Measurements from ENCODE around the gene UROC1. TPM values are rescaled to one million over a fixed set of nuclear protein-coding genes. Genes with fewer than 3 reads are reported as not detected.

UROC1 gene
- total and polyA plus RNA-seq, 3 donors from 2014 or later = 0.25 to 1.0 (median 0.34) TPM

GRCh38 chr3:126557415-126557745 lies 39.8 kb upstream of the UROC1 start:
- intact Hi-C loops (cut with DNase I; ENCODE audit: low total_unique reads) = no loop called here
- H3K27me3 ChIP-seq = no peaks in the 10 kb centered on the region
- H3K36me3 ChIP-seq (ENCODE audit: low read depth, missing control alignments) = no peaks in the 10 kb centered on the region
- DNase-seq = peak; percentile 11
- 53 to 94% methylated on average over 4 to 11 of the region's 11 CpGs for WGBS, 2 donors
- no peaks in the 10 kb centered on the region for H3K9me3 ChIP-seq
- TF ChIP-seq POLR2A (IDR thresholded peaks at IDR 0.05) (no peak), CTCF (IDR thresholded peaks at IDR 0.05) (no peak)
- H3K4me3 ChIP-seq = no peak overlapping the region
- no peak overlapping the region for H3K27ac ChIP-seq
- H3K4me1 ChIP-seq = no peaks in the 10 kb centered on the region

GRCh38 chr3:126556637-126557414 lies 39.3 kb upstream of the UROC1 start:
- 88 to 89% methylated on average over 8 of the region's 8 CpGs for WGBS, 2 donors
- intact Hi-C loops (cut with DNase I; ENCODE audit: low total_unique reads) = no loop called here
- no peak overlapping the region for H3K4me3 ChIP-seq
- H3K36me3 ChIP-seq (ENCODE audit: low read depth, missing control alignments) = no peaks in the 10 kb centered on the region
- H3K27ac ChIP-seq = no peak overlapping the region
- peak; percentile 4 for DNase-seq
- TF ChIP-seq POLR2A (IDR thresholded peaks at IDR 0.05) (no peak), CTCF (IDR thresholded peaks at IDR 0.05) (no peak)
- H3K9me3 ChIP-seq = no peaks in the 10 kb centered on the region
- H3K4me1 ChIP-seq = no peaks in the 10 kb centered on the region
- no peaks in the 10 kb centered on the region for H3K27me3 ChIP-seq

- H3K9me3 ChIP-seq = no peaks in the 10 kb centered on the region
- TF ChIP-seq CTCF (IDR thresholded peaks at IDR 0.05) = no peak
- TF ChIP-seq POLR2A (IDR thresholded peaks at IDR 0.05) = no peak
- DNase-seq = no peak
- intact Hi-C loops (cut with DNase I; ENCODE audit: low total_unique reads) = no loop called here
- no peaks in the 10 kb centered on the region for H3K27me3 ChIP-seq
- no peaks in the 10 kb centered on the region for H3K36me3 ChIP-seq (ENCODE audit: low read depth, missing control alignments)
- H3K4me3 ChIP-seq = no peak overlapping the region
- no peak overlapping the region for H3K27ac ChIP-seq
- WGBS, 2 donors = 82 to 85% methylated on average over 8 to 10 of the region's 10 CpGs
- no peaks in the 10 kb centered on the region for H3K4me1 ChIP-seq
Measured at GRCh38 chr3:126555795-126556636, 38.4 kb upstream of the UROC1 start.

- DNase-seq = no peak
- Histone ChIP-seq H3K36me3 (ENCODE audit: low read depth, missing control alignments) (no peaks in the 10 kb centered on the region), H3K27ac (no peak overlapping the region), H3K9me3 (no peaks in the 10 kb centered on the region), H3K27me3 (no peaks in the 10 kb centered on the region), H3K4me3 (no peak overlapping the region), H3K4me1 (no peaks in the 10 kb centered on the region)
- intact Hi-C loops (cut with DNase I; ENCODE audit: low total_unique reads) = no loop called here
- 90 to 95% methylated on average over 9 to 19 of the region's 19 CpGs for WGBS, 2 donors
- TF ChIP-seq POLR2A (IDR thresholded peaks at IDR 0.05) (no peak), CTCF (IDR thresholded peaks at IDR 0.05) (no peak)
Measured at GRCh38 chr3:126554560-126555525, 37.3 kb upstream of the UROC1 start.

All from testis (tissue), 3 donors.